ENCODE results near the gene DCDC2C.
"Not testable (repeated sequence)": the region's sequence is repeated elsewhere in the genome, so short reads cannot be mapped to it uniquely, and the experiment has no call there.

DCDC2C gene

GRCh38 chr2:3814706-3815245 is 111.4 kb downstream of the DCDC2C start:
- intact Hi-C loops (cut with DNase I; ENCODE audit: low total_unique reads): no loop called here
- Histone ChIP-seq H3K4me1 (no peaks in the 10 kb centered on the region), H3K9me3 (peaks cover 0 to 12% (median 11%) of the 10 kb centered on the region in 3 donors), H3K4me3 (no peak overlapping the region), H3K36me3 (no peaks in the 10 kb centered on the region), H3K27me3 (no peaks in the 10 kb centered on the region), H3K27ac (no peak overlapping the region)
- DNase-seq: no peak
- TF ChIP-seq CTCF (IDR thresholded peaks at IDR 0.05): no peak

GRCh38 chr2:3817144-3817543 is 113.8 kb downstream of the DCDC2C start:
- H3K4me1 ChIP-seq; DNase-seq; H3K27me3 ChIP-seq; H3K36me3 ChIP-seq; H3K4me3 ChIP-seq; H3K27ac ChIP-seq; intact Hi-C loops (cut with DNase I; ENCODE audit: low total_unique reads): not testable (repeated sequence)
- H3K9me3 ChIP-seq: peaks cover 0 to 12% (median 11%) of the 10 kb centered on the region in 3 donors

GRCh38 chr2:3823748-3824147 is 120.4 kb downstream of the DCDC2C start:
- Histone ChIP-seq H3K4me1 (no peaks in the 10 kb centered on the region), H3K9me3 (no peaks in the 10 kb centered on the region), H3K4me3 (no peak overlapping the region), H3K27ac (no peak overlapping the region), H3K36me3 (no peaks in the 10 kb centered on the region), H3K27me3 (no peaks in the 10 kb centered on the region)
- intact Hi-C loops (cut with DNase I; ENCODE audit: low total_unique reads): loop anchor here (5.0 kb wide), 1 partner anchor 1249 kb away; no protein-coding TSS in a partner anchor
- no peak for TF ChIP-seq CTCF (IDR thresholded peaks at IDR 0.05)
- DNase-seq: no peak

- Histone ChIP-seq H3K9me3 (peaks cover 0 to 2% (median 0%) of the 10 kb centered on the region in 3 donors), H3K4me3 (no peak overlapping the region), H3K4me1 (no peaks in the 10 kb centered on the region), H3K27me3 (no peaks in the 10 kb centered on the region), H3K27ac (no peak overlapping the region), H3K36me3 (no peaks in the 10 kb centered on the region)
- intact Hi-C loops (cut with DNase I; ENCODE audit: low total_unique reads): no loop called here
- DNase-seq: no peak
- no peak for TF ChIP-seq CTCF (IDR thresholded peaks at IDR 0.05)
These were observed 124.5 kb downstream of the DCDC2C start for GRCh38 chr2:3827673-3828575.

GRCh38 chr2:3830796-3831195 is 127.4 kb downstream of the DCDC2C start:
- intact Hi-C loops (cut with DNase I; ENCODE audit: low total_unique reads): no loop called here
- no peak for TF ChIP-seq CTCF (IDR thresholded peaks at IDR 0.05)
- H3K36me3 ChIP-seq: no peaks in the 10 kb centered on the region
- H3K27me3 ChIP-seq: no peaks in the 10 kb centered on the region
- no peak for DNase-seq
- peaks cover 0 to 2% (median 0%) of the 10 kb centered on the region in 3 donors for H3K9me3 ChIP-seq
- no peak overlapping the region for H3K4me3 ChIP-seq
- H3K4me1 ChIP-seq: no peaks in the 10 kb centered on the region
- no peak overlapping the region for H3K27ac ChIP-seq

GRCh38 chr2:3837086-3837485 is 133.7 kb downstream of the DCDC2C start:
- no peak for TF ChIP-seq CTCF (IDR thresholded peaks at IDR 0.05)
- H3K4me3 ChIP-seq: no peak overlapping the region
- intact Hi-C loops (cut with DNase I; ENCODE audit: low total_unique reads): no loop called here
- H3K27me3 ChIP-seq: no peaks in the 10 kb centered on the region
- no peaks in the 10 kb centered on the region for H3K36me3 ChIP-seq
- H3K9me3 ChIP-seq: peaks cover 0 to 2% (median 0%) of the 10 kb centered on the region in 3 donors
- DNase-seq: no peak
- no peaks in the 10 kb centered on the region for H3K4me1 ChIP-seq
- no peak overlapping the region for H3K27ac ChIP-seq

All from tibial artery (tissue), 4 donors.